Esophagus (tissue), 2 donors: ENCODE measurements around the gene DNMBP. TPM values are rescaled to one million over a fixed set of nuclear protein-coding genes. Genes with fewer than 3 reads are reported as not detected.
"Not testable (repeated sequence)": the region's sequence is repeated elsewhere in the genome, so short reads cannot be mapped to it uniquely, and the experiment has no call there.

Source experiments
- H3K27ac ChIP-seq, 2 donors: one replicate each; pipeline ENCODE4 v1.5.1; 2013; ENCODE audit warnings: low read depth in 2 of 2, mild to moderate bottlenecking in 2 of 2, inconsistent platforms in 1 of 2, low read length in 1 of 2, moderate library complexity in 1 of 2
- H3K27me3 ChIP-seq, 2 donors: one replicate each; pipeline ENCODE4 v1.6.1; 2013; ENCODE audit warnings: low read length in 2 of 2, control low read depth in 1 of 2, mild to moderate bottlenecking in 1 of 2; ENCODE audit not compliant: insufficient read depth in 2 of 2, control insufficient read depth in 1 of 2
- H3K36me3 ChIP-seq, 2 donors: one replicate each; pipeline ENCODE4 v1.6.1; 2013; ENCODE audit warnings: low read length in 1 of 2; ENCODE audit not compliant: control insufficient read depth in 2 of 2, insufficient read depth in 2 of 2
- H3K4me1 ChIP-seq, 2 donors: one replicate each; pipeline ENCODE4 v1.6.1; 2013; ENCODE audit warnings: low read length in 1 of 2; ENCODE audit not compliant: control insufficient read depth in 2 of 2, insufficient read depth in 2 of 2
- H3K4me3 ChIP-seq, 2 donors: one replicate each; pipeline ENCODE4 v1.5.1; 2013; ENCODE audit warnings: low read length in 2 of 2, mild to moderate bottlenecking in 2 of 2, low read depth in 1 of 2, moderate library complexity in 1 of 2
- H3K9me3 ChIP-seq, 2 donors: one replicate each; pipeline ENCODE4 v1.6.1; 2013; ENCODE audit warnings: mild to moderate bottlenecking in 2 of 2, low read depth in 1 of 2, low read length in 1 of 2, moderate library complexity in 1 of 2; ENCODE audit not compliant: control insufficient read depth in 2 of 2, insufficient read depth in 1 of 2
- WGBS, 2 donors: extraction: QIAGEN DNeasy Blood & Tissue Kit; methylation state at CpG; one replicate each; pipeline ENCODE4 v1.1.7; 2013; 5-methylcytosine and 5-hydroxymethylcytosine counted together
- polyA plus RNA-seq, 2 donors: library from polyadenylated mRNA; stranded (reverse); fragments of 200-250 nt; gene quantifications; one replicate each; pipeline ENCODE4 v1.2.3, GENCODE V29; 2013
- donor health status: healthy with polysubstance abuse.
- donor health status: Bipolar disorder and iron deficiency.

Gene DNMBP
- polyA plus RNA-seq, 2 donors: 5.4 to 6.4 TPM

GRCh38 chr10:99941942-99942820 is 67.6 kb downstream of the DNMBP start:
- Histone ChIP-seq H3K36me3 (peaks cover 0 to 2% of the 10 kb centered on the region in 2 donors), H3K27me3 (no peaks in the 10 kb centered on the region), H3K4me1 (no peaks in the 10 kb centered on the region), H3K27ac (no peak overlapping the region), H3K4me3 (peak overlapping the region in 1 of 2 donors; percentile 23), H3K9me3 (no peaks in the 10 kb centered on the region)
- 68 to 79% methylated on average over 7 of the region's 7 CpGs for WGBS, 2 donors

DNA sequence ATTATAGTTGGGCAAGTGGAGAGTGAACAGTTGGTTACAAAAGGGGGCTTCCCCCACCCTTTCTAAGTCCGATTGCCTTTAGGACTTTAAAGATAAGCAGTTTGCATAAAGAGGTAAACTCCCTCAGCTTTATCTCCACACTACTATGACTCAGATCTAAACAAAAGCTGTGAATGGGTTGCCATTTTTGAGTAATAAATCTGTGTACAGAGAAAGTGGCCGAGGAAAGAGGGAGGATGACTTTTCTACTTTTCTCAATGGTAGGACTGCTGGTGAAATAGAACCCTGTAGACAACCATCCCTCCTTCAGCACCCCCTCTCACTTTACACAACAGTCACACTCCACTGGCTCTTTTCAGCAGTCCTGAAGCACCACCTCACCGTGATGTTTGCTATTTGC is 71.2 kb downstream of the DNMBP start:
- WGBS, 2 donors: 61 to 63% methylated on average over 3 of the region's 3 CpGs
- Histone ChIP-seq H3K4me1 (no peaks in the 10 kb centered on the region), H3K4me3 (no peak overlapping the region), H3K36me3 (peaks cover 0 to 2% of the 10 kb centered on the region in 2 donors), H3K27ac (no peak overlapping the region), H3K27me3 (no peaks in the 10 kb centered on the region), H3K9me3 (no peaks in the 10 kb centered on the region)

DNA sequence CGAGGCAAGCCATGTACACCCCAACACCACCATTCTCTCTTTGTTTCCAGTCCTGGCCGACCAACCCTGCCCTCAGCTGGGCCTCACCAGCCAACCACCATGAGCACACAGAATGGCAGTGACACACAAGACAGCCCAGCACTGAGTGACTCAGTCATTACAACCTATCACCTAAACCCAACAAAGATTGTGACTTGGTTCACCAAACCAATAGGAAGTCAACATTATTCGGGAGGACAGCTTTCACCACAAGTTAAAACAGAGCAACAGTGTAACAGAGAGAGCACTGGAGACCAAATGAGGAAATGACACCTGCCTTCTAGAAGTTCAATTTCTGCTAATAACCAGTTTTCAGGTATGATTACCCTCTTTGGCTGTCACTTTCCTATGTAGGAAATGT is 72.1 kb downstream of the DNMBP start:
- Histone ChIP-seq H3K27me3 (no peaks in the 10 kb centered on the region), H3K4me3 (no peak overlapping the region), H3K27ac (no peak overlapping the region), H3K36me3 (peaks cover 0 to 2% of the 10 kb centered on the region in 2 donors), H3K9me3 (no peaks in the 10 kb centered on the region), H3K4me1 (no peaks in the 10 kb centered on the region)
- WGBS, 2 donors: 85 to 89% methylated on average over 3 of the region's 3 CpGs

GRCh38 chr10:99932203-99932957 is 77.4 kb downstream of the DNMBP start:
- H3K27me3 ChIP-seq, H3K36me3 ChIP-seq, H3K4me3 ChIP-seq, H3K27ac ChIP-seq, H3K4me1 ChIP-seq, H3K9me3 ChIP-seq: not testable (repeated sequence)
- 60 to 85% methylated on average over 4 of the region's 7 CpGs for WGBS, 2 donors

DNA sequence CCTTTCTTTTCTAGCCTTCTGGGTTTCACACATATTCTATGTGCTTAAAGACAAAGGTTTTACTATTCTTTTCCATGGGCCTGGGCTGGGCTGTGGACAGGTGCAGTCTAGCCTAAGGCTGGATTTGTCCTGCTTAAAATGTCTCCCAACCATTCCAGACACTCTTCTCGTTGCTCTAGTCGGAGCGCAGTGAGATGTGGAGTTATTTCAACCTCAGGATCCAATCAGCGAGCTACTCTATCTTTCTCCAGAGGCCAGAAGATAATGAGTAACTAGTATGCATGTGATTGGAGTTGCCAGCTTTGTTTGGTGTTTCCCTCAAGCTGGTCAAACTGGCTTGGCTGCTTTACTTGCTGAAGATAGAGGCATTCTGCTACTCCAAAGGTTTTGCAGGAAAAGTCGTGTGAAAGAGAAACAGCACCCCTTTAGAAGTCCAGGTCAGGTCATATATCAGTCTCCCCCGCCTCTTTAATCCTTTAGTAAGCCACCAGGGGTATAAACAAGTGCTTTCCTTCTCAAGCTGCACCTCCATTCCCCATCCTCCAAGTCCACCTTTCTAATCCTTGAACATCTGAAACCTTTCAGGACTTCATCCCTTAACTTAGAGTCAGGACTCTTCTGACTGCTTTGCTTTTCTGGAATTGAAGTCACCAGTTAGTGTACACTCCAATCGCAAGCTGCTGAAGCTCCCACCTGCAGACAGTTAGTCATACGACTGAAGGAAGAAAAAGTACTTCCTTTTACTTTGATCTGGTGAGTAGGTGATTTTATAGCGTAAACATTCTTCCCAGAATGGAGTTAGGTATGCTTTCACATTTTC is 78.8 kb downstream of the DNMBP start:
- H3K27ac ChIP-seq: peak overlapping the region; percentile 75 to 90
- no peaks in the 10 kb centered on the region for H3K27me3 ChIP-seq
- no peaks in the 10 kb centered on the region for H3K36me3 ChIP-seq
- WGBS, 2 donors: 38 to 44% methylated on average over 9 of the region's 9 CpGs
- H3K4me1 ChIP-seq: peaks cover 0 to 8% of the 10 kb centered on the region in 2 donors
- H3K9me3 ChIP-seq: no peaks in the 10 kb centered on the region
- H3K4me3 ChIP-seq: peak overlapping the region in 1 of 2 donors; percentile 36

- 61 to 91% methylated on average over 9 of the region's 9 CpGs for WGBS, 2 donors
- H3K27me3 ChIP-seq: no peaks in the 10 kb centered on the region
- no peaks in the 10 kb centered on the region for H3K36me3 ChIP-seq
- H3K4me1 ChIP-seq: peaks cover 0 to 8% of the 10 kb centered on the region in 2 donors
- no peak overlapping the region for H3K27ac ChIP-seq
- H3K9me3 ChIP-seq: no peaks in the 10 kb centered on the region
- H3K4me3 ChIP-seq: no peak overlapping the region
Measured at GRCh38 chr10:99929360-99929759, 80.4 kb downstream of the DNMBP start.

- H3K36me3 ChIP-seq: no peaks in the 10 kb centered on the region
- H3K27ac ChIP-seq: peak overlapping the region in 1 of 2 donors; percentile 55
- peak overlapping the region in 1 of 2 donors; percentile 26 for H3K4me3 ChIP-seq
- H3K4me1 ChIP-seq: peaks cover 0 to 8% of the 10 kb centered on the region in 2 donors
- 36 to 73% methylated on average over 3 of the region's 3 CpGs for WGBS, 2 donors
- H3K9me3 ChIP-seq: no peaks in the 10 kb centered on the region
- no peaks in the 10 kb centered on the region for H3K27me3 ChIP-seq
Measured at GRCh38 chr10:99927721-99928280, 81.9 kb downstream of the DNMBP start.

GRCh38 chr10:99926925-99927720 is 82.6 kb downstream of the DNMBP start:
- peak overlapping the region in 1 of 2 donors; percentile 42 for H3K27ac ChIP-seq

More at GRCh38 chr10:99926925-99927720, 82.6 kb downstream of the DNMBP start:
- Histone ChIP-seq H3K9me3 (no peaks in the 10 kb centered on the region), H3K27me3 (no peaks in the 10 kb centered on the region), H3K36me3 (no peaks in the 10 kb centered on the region), H3K4me3 (no peak overlapping the region), H3K4me1 (peaks cover 0 to 8% of the 10 kb centered on the region in 2 donors)
- WGBS, 2 donors: 54 to 66% methylated on average over 9 of the region's 9 CpGs
